Lower leg skin (tissue), 4 donors: Measurements from ENCODE around the gene ORC5. TPM values are rescaled to one million over a fixed set of nuclear protein-coding genes. Genes with fewer than 3 reads are reported as not detected.
A peak's percentile ranks its signal among the peaks of the same experiment; 100 is the strongest.

Source experiments
- DNase-seq, 2 donors: peaks; one replicate each; pipeline ENCODE4 v3.0.0-alpha.2; 2019; ENCODE audit warnings: low spot score in 2 of 2
- H3K4me3 ChIP-seq: fragments of 200-600 bp; sonication (generic); 2 replicates; pipeline ENCODE4 v1.5.1; 2017; ENCODE audit warnings: mild to moderate bottlenecking, low read depth; ENCODE audit not compliant: poor library complexity, severe bottlenecking
- CTCF ChIP-seq, 3 donors: fragments of 450-650 bp; IDR thresholded peaks; one replicate each; pipeline ENCODE4 v1.5.1; 2016; ENCODE audit warnings: antibody characterized with exemption in 3 of 3, mild to moderate bottlenecking in 3 of 3, moderate library complexity in 2 of 3
- POLR2A ChIP-seq, 2 donors: fragments of 450-650 bp; IDR thresholded peaks; one replicate each; pipeline ENCODE4 v1.6.1; 2016 to 2017; ENCODE audit warnings: antibody characterized with exemption in 2 of 2, mild to moderate bottlenecking in 1 of 2, moderate library complexity in 1 of 2
- WGBS, 2 donors: methylation state at CpG; one replicate each; pipeline ENCODE4 v1.1.5; 2018; 5-methylcytosine and 5-hydroxymethylcytosine counted together
- intact Hi-C: fragments of 100-400 bp; cut with DNase I; formaldehyde crosslinking; loops from one replicate; pipeline ENCODE4 v1.15.0; 2023; ENCODE audit warnings: low total_unique reads
- total RNA-seq, 4 donors: library from RNA; depleted of rRNA; stranded (reverse); fragments of >200 nt; gene quantifications; one replicate each; pipeline ENCODE4 v1.1.0, GENCODE V29; 2016

The ORC5 gene
- total RNA-seq, 4 donors from 2014 or later: 13.8 to 41.2 (median 16.3) TPM

GRCh38 chr7:104207348-104207730, 474 bp downstream of the ORC5 start:
- 0 to 1% methylated on average over 10 of the region's 10 CpGs for WGBS, 2 donors
- TF ChIP-seq CTCF (IDR thresholded peaks at IDR 0.05): no peak
- TF ChIP-seq POLR2A (IDR thresholded peaks at IDR 0.05): no peak
- no peak for DNase-seq
- intact Hi-C loops: no loop called here
- H3K4me3 ChIP-seq: peak overlapping the region; percentile 67

DNA sequence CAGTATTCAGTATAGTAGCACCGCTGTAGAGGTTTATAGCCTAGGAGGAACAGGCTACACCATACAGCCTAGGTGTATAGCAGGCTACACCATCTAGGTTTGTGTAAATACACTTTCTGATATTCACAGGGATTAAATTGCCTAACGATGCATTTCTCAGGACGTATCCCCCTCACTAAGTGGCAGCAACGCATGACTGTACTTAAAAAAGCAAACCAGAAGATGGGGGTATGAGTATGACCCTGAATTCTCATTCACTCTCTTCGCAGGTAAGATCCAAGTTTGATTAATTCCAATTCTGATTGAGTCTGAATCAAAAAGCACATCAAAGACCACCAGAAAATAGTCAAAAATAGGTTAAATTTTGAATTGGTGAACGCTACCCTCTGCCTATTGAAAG, 972 bp downstream of the ORC5 start:
- intact Hi-C loops: no loop called here
- TF ChIP-seq CTCF (IDR thresholded peaks at IDR 0.05): no peak
- TF ChIP-seq POLR2A (IDR thresholded peaks at IDR 0.05): no peak
- 28 to 35% methylated on average over 6 of the region's 6 CpGs for WGBS, 2 donors
- no peak overlapping the region for H3K4me3 ChIP-seq
- no peak for DNase-seq

DNA sequence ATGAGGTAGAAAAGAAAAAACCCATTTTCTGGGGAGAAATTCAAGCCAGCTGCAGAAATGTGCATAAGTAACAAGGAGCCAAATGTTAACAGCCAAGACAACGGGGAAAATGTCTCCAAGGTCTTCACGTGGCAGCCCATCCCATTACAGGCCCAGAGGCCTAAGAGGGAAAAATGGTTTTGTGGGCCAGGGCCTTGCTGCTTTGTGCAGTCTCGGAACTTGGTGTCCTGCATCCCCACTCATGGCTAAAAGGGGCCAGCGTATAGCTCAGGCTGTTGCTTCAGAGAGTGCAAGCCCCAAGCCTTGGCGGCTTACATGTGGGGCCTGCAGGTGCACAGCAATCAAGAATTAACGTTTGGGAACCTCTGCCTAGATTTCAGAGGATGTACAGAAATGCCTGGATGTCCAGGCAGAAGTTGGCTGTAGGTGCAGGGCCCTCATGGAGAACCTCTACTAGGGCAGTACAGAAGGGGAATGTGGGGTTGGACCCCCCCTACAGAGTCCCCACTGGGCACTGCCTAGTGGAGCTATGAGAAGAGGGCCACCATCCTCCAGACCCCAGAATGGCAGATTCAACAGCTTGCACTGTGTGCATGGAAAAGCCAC, 9.0 kb downstream of the ORC5 start:
- no peak for DNase-seq
- H3K4me3 ChIP-seq: no peak overlapping the region
- WGBS, 2 donors: 95% methylated on average over 6 of the region's 6 CpGs
- TF ChIP-seq POLR2A (IDR thresholded peaks at IDR 0.05) (no peak), CTCF (IDR thresholded peaks at IDR 0.05) (no peak)
- intact Hi-C loops: no loop called here

GRCh38 chr7:104196161-104196560, 11.7 kb downstream of the ORC5 start:
- WGBS, 2 donors: 83 to 87% methylated on average over 2 of the region's 2 CpGs
- TF ChIP-seq CTCF (IDR thresholded peaks at IDR 0.05) (no peak), POLR2A (IDR thresholded peaks at IDR 0.05) (no peak)
- no peak for DNase-seq
- intact Hi-C loops: no loop called here
- no peak overlapping the region for H3K4me3 ChIP-seq

GRCh38 chr7:104192434-104192833, 15.4 kb downstream of the ORC5 start:
- intact Hi-C loops: no loop called here
- 93 to 100% methylated on average over 1 of the region's 1 CpG for WGBS, 2 donors
- H3K4me3 ChIP-seq: no peak overlapping the region
- DNase-seq: no peak
- no peak for TF ChIP-seq POLR2A (IDR thresholded peaks at IDR 0.05)
- no peak for TF ChIP-seq CTCF (IDR thresholded peaks at IDR 0.05)

GRCh38 chr7:104185346-104185745, 22.5 kb downstream of the ORC5 start:
- 43 to 47% methylated on average over 3 of the region's 3 CpGs for WGBS, 2 donors
- TF ChIP-seq POLR2A (IDR thresholded peaks at IDR 0.05) (no peak), CTCF (IDR thresholded peaks at IDR 0.05) (no peak)
- no peak overlapping the region for H3K4me3 ChIP-seq
- no peak for DNase-seq
- intact Hi-C loops: no loop called here
